Trophoblast cell (in vitro differentiated cells and primary cell): Measurements from ENCODE around the gene FBRS.
A peak's percentile ranks its signal among the peaks of the same experiment; 100 is the strongest.

Experiments
- DNase-seq, 2 donors: peaks; one replicate each; pipeline ENCODE4 v3.0.0-alpha.2; 2016
- H2AFZ ChIP-seq: 2 replicates; pipeline ENCODE4 v1.6.1; 2013; ENCODE audit warnings: low read length, moderate library complexity, mild to moderate bottlenecking; ENCODE audit not compliant: insufficient read depth, poor library complexity
- H2AK5ac ChIP-seq: 2 replicates; pipeline ENCODE4 v1.6.1; 2013; ENCODE audit warnings: mild to moderate bottlenecking, low read length
- H2BK120ac ChIP-seq: 2 replicates; pipeline ENCODE4 v1.6.1; 2013; ENCODE audit warnings: low read length, mild to moderate bottlenecking, moderate library complexity; ENCODE audit not compliant: insufficient read depth, poor library complexity
- H2BK12ac ChIP-seq: 2 replicates; pipeline ENCODE4 v1.6.1; 2013; ENCODE audit warnings: mild to moderate bottlenecking, low read length, moderate library complexity
- H2BK5ac ChIP-seq: 2 replicates; pipeline ENCODE4 v1.6.1; 2013; ENCODE audit warnings: low read length, low read depth, moderate library complexity, mild to moderate bottlenecking; ENCODE audit not compliant: poor library complexity
- H3K14ac ChIP-seq: 2 replicates; pipeline ENCODE4 v1.6.1; 2013; ENCODE audit warnings: mild to moderate bottlenecking, low read length
- H3K18ac ChIP-seq: 2 replicates; pipeline ENCODE4 v1.6.1; 2013; ENCODE audit warnings: mild to moderate bottlenecking, low read length
- H3K23ac ChIP-seq: 2 replicates; pipeline ENCODE4 v1.6.1; 2013; ENCODE audit warnings: low read length
- H3K27ac ChIP-seq: 2 replicates; pipeline ENCODE4 v1.5.1; 2013; ENCODE audit warnings: low read depth, mild to moderate bottlenecking, inconsistent platforms, low read length, moderate library complexity
- H3K27me3 ChIP-seq: 2 replicates; pipeline ENCODE4 v1.6.1; 2013; ENCODE audit warnings: inconsistent platforms, mild to moderate bottlenecking, low read length, moderate library complexity; ENCODE audit not compliant: insufficient read depth
- H3K36me3 ChIP-seq, 2 experiments: 1 replicate in 1 of 2; 2 replicates in 1 of 2; pipeline ENCODE4 v1.6.1; 2013; ENCODE audit warnings: low read length in 2 of 2, mild to moderate bottlenecking in 2 of 2, moderate library complexity in 1 of 2; ENCODE audit not compliant: insufficient read depth in 2 of 2, control insufficient read depth in 1 of 2
- H3K4ac ChIP-seq: 2 replicates; pipeline ENCODE4 v1.6.1; 2013; ENCODE audit warnings: low read depth, mild to moderate bottlenecking, low read length, moderate library complexity
- H3K4me1 ChIP-seq, 2 experiments: 1 replicate in 1 of 2; 2 replicates in 1 of 2; pipeline ENCODE4 v1.6.1; 2013; ENCODE audit warnings: low read length in 2 of 2, mild to moderate bottlenecking in 2 of 2, moderate library complexity in 1 of 2; ENCODE audit not compliant: insufficient read depth in 2 of 2, control insufficient read depth in 1 of 2
- H3K4me2 ChIP-seq: 2 replicates; pipeline ENCODE4 v1.6.1; 2013; ENCODE audit warnings: inconsistent platforms, mild to moderate bottlenecking, low read length, moderate library complexity
- H3K4me3 ChIP-seq: 2 replicates; pipeline ENCODE4 v1.5.1; 2013; ENCODE audit warnings: mild to moderate bottlenecking, low read depth, low read length, inconsistent platforms
- H3K79me1 ChIP-seq: one replicate; pipeline ENCODE4 v1.6.1; 2013; ENCODE audit warnings: low read length
- H3K79me2 ChIP-seq: 2 replicates; pipeline ENCODE4 v1.6.1; 2013; ENCODE audit warnings: low read length, mild to moderate bottlenecking; ENCODE audit not compliant: control insufficient read depth, insufficient read depth, poor library complexity
- H3K9ac ChIP-seq: 2 replicates; pipeline ENCODE4 v1.6.1; 2013; ENCODE audit warnings: mild to moderate bottlenecking, low read length
- H3K9me3 ChIP-seq: 2 replicates; pipeline ENCODE4 v1.6.1; 2013; ENCODE audit warnings: low read depth, mild to moderate bottlenecking, control low read depth, inconsistent platforms, low read length; ENCODE audit not compliant: insufficient read depth
- H4K12ac ChIP-seq: 2 replicates; pipeline ENCODE4 v1.6.1; 2013; ENCODE audit warnings: low read depth, mild to moderate bottlenecking, low read length, moderate library complexity
- H4K8ac ChIP-seq: 2 replicates; pipeline ENCODE4 v1.6.1; 2013; ENCODE audit warnings: low read depth, mild to moderate bottlenecking, low read length, moderate library complexity
- H4K91ac ChIP-seq: one replicate; pipeline ENCODE4 v1.6.1; 2013; ENCODE audit warnings: low read depth, mild to moderate bottlenecking, low read length, moderate library complexity
- WGBS: extraction: QIAGEN DNeasy Blood & Tissue Kit; methylation state at CpG from one replicate; pipeline ENCODE4 v1.1.7; 2013; ENCODE audit warnings: missing lambda C conversion rate; ENCODE audit not compliant: insufficient read length, insufficient coverage; ENCODE audit errors: extremely low coverage; 5-methylcytosine and 5-hydroxymethylcytosine counted together

FBRS gene

GRCh38 chr16:30666681-30667080 is 8.4 kb downstream of the FBRS start:
- Histone ChIP-seq H3K4me3 (no peak overlapping the region), H4K8ac (no peak overlapping the region), H3K14ac (no peak overlapping the region), H3K79me2 (no peaks in the 10 kb centered on the region), H3K79me1 (no peaks in the 10 kb centered on the region), H2AK5ac (no peak overlapping the region), H4K12ac (no peak overlapping the region), H3K36me3 (peaks cover 81 to 87% of the 10 kb centered on the region in 2 experiments), H3K27me3 (no peaks in the 10 kb centered on the region), H3K4me2 (no peak overlapping the region), H2BK5ac (no peak overlapping the region), H4K91ac (no peak overlapping the region), H3K4me1 (no peaks in the 10 kb centered on the region), H2AFZ (no peak overlapping the region), H3K9me3 (peaks cover 5% of the 10 kb centered on the region), H3K27ac (no peak overlapping the region), H3K23ac (no peak overlapping the region), H2BK120ac (no peak overlapping the region), H2BK12ac (no peak overlapping the region), H3K4ac (no peak overlapping the region), H3K9ac (no peak overlapping the region), H3K18ac (no peak overlapping the region)
- no CpG with 5 or more reads among the region's 7 CpGs for WGBS
- no peak for DNase-seq

GRCh38 chr16:30667361-30667905 is 9.2 kb downstream of the FBRS start:
- Histone ChIP-seq H3K27ac (no peak overlapping the region), H3K79me2 (no peaks in the 10 kb centered on the region), H3K4me3 (no peak overlapping the region), H4K91ac (no peak overlapping the region), H3K9me3 (peaks cover 5% of the 10 kb centered on the region), H3K18ac (no peak overlapping the region), H2AFZ (no peak overlapping the region), H2BK5ac (no peak overlapping the region), H3K23ac (no peak overlapping the region), H2BK120ac (no peak overlapping the region), H3K14ac (no peak overlapping the region), H3K36me3 (peaks cover 75 to 80% of the 10 kb centered on the region in 2 experiments), H4K8ac (no peak overlapping the region), H3K4ac (no peak overlapping the region), H3K4me2 (no peak overlapping the region), H2AK5ac (no peak overlapping the region), H3K27me3 (no peaks in the 10 kb centered on the region), H2BK12ac (no peak overlapping the region), H3K79me1 (no peaks in the 10 kb centered on the region), H4K12ac (no peak overlapping the region), H3K9ac (no peak overlapping the region), H3K4me1 (no peaks in the 10 kb centered on the region)
- WGBS = no CpG with 5 or more reads among the region's 11 CpGs
- DNase-seq = peak; percentile 42 to 79

DNA sequence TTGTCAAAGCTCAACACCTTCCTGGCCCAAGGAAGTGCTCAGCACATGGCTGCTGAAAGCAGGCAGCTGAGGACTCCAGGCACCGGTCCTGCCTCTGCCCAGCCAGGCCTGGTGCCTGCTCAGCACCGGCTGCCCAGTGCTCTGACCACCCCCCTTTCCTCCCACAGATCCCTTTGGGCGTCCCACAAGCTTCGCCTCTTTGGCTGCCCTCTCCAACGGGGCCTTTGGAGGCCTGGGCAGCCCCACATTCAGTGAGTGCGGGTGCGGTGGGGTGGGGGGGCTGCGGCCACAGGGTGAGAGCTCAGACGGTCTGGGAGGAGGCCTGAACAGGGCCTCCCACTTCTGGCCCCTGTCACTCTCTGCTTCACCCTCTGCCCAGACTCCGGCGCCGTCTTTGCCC is 10.2 kb downstream of the FBRS start:
- no peaks in the 10 kb centered on the region for H3K27me3 ChIP-seq
- no peak overlapping the region for H2AFZ ChIP-seq
- H3K4me2 ChIP-seq = no peak overlapping the region
- H3K36me3 ChIP-seq = peaks cover 69 to 70% of the 10 kb centered on the region in 2 experiments
- H3K4ac ChIP-seq = no peak overlapping the region
- no peak overlapping the region for H2BK120ac ChIP-seq
- no peak overlapping the region for H3K18ac ChIP-seq
- H3K9ac ChIP-seq = no peak overlapping the region
- no peak overlapping the region for H3K23ac ChIP-seq
- H3K14ac ChIP-seq = no peak overlapping the region
- no peak overlapping the region for H2BK12ac ChIP-seq
- H2BK5ac ChIP-seq = no peak overlapping the region
- H3K79me1 ChIP-seq = no peaks in the 10 kb centered on the region
- H3K27ac ChIP-seq = no peak overlapping the region
- H3K4me1 ChIP-seq = no peaks in the 10 kb centered on the region
- no CpG with 5 or more reads among the region's 12 CpGs for WGBS
- H4K8ac ChIP-seq = no peak overlapping the region
- no peaks in the 10 kb centered on the region for H3K79me2 ChIP-seq
- peaks cover 5% of the 10 kb centered on the region for H3K9me3 ChIP-seq
- H4K91ac ChIP-seq = no peak overlapping the region
- no peak overlapping the region for H3K4me3 ChIP-seq
- no peak for DNase-seq
- H4K12ac ChIP-seq = no peak overlapping the region
- H2AK5ac ChIP-seq = no peak overlapping the region

DNA sequence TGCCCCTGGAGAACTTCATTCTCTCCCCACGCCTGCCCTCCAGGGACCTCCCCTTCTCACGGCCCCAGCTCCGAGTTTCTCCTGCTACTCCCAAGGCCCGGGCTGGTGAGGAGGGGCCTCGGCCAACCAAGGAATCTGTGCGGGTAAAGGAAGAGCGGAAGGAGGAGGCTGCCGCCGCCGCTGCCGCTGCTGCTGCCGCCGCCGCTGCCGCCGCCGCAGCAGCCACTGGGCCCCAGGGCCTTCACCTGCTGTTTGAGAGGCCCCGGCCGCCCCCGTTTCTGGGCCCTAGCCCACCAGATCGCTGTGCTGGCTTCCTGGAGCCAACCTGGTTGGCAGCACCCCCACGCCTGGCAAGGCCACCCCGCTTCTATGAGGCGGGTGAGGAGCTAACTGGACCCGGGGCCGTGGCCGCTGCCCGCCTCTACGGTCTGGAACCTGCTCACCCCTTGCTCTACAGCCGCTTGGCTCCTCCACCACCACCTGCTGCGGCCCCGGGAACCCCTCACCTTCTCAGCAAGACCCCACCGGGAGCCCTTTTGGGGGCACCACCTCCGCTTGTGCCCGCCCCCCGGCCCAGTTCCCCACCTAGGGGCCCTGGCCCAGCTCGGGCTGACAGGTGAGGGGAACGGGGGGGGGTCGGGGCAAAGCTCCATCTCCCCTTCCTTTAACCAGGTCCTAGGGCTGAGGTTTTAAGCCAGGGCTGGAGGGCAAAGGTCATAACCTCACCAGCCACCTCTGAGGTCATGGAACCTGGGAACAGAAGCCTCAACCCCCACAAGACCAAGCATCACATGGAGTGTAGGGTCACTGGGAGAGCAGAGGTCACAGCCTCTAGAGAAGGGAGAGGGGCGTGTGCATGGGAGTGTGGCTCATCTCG is 11.0 kb downstream of the FBRS start:
- Histone ChIP-seq H2AK5ac (no peak overlapping the region), H3K9me3 (peaks cover 2% of the 10 kb centered on the region), H3K4me1 (no peaks in the 10 kb centered on the region), H4K8ac (no peak overlapping the region), H3K18ac (no peak overlapping the region), H3K14ac (no peak overlapping the region), H3K9ac (no peak overlapping the region), H3K4me2 (no peak overlapping the region), H4K91ac (no peak overlapping the region), H2BK5ac (no peak overlapping the region), H3K79me2 (no peaks in the 10 kb centered on the region), H3K79me1 (no peaks in the 10 kb centered on the region), H3K27ac (no peak overlapping the region), H3K36me3 (peaks cover 61 to 62% of the 10 kb centered on the region in 2 experiments), H4K12ac (no peak overlapping the region), H2BK120ac (no peak overlapping the region), H2BK12ac (no peak overlapping the region), H2AFZ (no peak overlapping the region), H3K23ac (no peak overlapping the region), H3K27me3 (no peaks in the 10 kb centered on the region), H3K4me3 (no peak overlapping the region), H3K4ac (no peak overlapping the region)
- WGBS = no CpG with 5 or more reads among the region's 41 CpGs
- DNase-seq = no peak
